ENCODE data around the gene CHST14. TPM values are rescaled to one million over a fixed set of nuclear protein-coding genes. Genes with fewer than 3 reads are reported as not detected.

The CHST14 gene
- total RNA-seq, 1 donor from 2014 or later = 8.4 TPM

GRCh38 chr15:40439461-40439959 is 31.3 kb upstream of the CHST14 start:
- peak overlapping the region; percentile 84 for H3K27ac ChIP-seq (replicated peaks)
- no peak for DNase-seq

DNA sequence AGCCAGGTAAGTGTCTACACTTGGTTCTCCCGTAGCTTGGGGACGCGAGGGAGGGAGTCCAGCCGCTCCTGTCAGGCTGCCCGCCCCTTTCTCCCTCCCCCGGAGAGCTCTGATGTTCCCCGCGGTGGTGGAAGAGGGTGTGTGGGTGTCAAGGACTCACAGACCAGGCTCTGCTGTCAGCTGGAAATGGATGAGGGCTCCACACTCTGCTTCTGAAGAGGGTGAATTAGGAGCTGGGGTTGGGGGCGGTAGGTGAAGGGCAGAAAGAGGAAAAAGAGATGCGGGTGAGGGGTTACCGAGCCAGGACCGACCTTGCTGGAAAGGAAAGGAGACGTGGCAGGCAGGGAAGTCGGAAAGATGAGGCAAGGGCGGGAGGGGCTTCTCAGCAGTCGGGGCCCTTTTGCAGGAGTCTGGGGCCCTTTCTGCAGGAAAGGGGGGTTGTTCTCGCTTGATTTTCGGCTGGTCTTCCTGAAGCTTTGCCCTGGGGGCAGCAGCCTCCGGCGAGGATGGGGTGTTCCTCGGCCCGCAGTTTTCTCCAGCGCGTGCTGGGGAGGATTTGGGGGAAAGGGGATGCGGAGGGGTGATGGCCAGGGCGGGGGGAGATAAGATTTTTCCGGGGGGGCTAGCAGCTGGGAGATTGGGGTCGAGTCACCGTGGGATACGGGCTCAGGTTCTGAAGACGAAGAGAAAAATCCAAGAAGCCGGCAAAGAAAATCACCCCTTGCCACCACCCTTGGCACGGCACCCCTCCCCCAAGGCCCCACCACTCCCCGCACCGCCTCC is 30.6 kb upstream of the CHST14 start:
- intact Hi-C loops (cut with micrococcal nuclease) = no loop called here
- H3K9me3 ChIP-seq (replicated peaks) = no peaks in the 10 kb centered on the region
- H3K27ac ChIP-seq (replicated peaks) = peak overlapping the region; percentile 84
- peak overlapping the region; percentile 96 for H3K4me3 ChIP-seq
- peak; percentile 42 for DNase-seq
- H3K36me3 ChIP-seq = no peaks in the 10 kb centered on the region
- peaks cover 84% of the 10 kb centered on the region for H3K4me1 ChIP-seq
- TF ChIP-seq, protein P1, sequence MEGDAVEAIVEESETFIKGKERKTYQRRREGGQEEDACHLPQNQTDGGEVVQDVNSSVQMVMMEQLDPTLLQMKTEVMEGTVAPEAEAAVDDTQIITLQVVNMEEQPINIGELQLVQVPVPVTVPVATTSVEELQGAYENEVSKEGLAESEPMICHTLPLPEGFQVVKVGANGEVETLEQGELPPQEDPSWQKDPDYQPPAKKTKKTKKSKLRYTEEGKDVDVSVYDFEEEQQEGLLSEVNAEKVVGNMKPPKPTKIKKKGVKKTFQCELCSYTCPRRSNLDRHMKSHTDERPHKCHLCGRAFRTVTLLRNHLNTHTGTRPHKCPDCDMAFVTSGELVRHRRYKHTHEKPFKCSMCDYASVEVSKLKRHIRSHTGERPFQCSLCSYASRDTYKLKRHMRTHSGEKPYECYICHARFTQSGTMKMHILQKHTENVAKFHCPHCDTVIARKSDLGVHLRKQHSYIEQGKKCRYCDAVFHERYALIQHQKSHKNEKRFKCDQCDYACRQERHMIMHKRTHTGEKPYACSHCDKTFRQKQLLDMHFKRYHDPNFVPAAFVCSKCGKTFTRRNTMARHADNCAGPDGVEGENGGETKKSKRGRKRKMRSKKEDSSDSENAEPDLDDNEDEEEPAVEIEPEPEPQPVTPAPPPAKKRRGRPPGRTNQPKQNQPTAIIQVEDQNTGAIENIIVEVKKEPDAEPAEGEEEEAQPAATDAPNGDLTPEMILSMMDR (IDR thresholded peaks at IDR 0.05; ENCODE audit: borderline replicate concordance) = no peak
- H3K27me3 ChIP-seq (ENCODE audit: low read depth) = peaks cover 28% of the 10 kb centered on the region

More at GRCh38 chr15:40439461-40439959, 31.3 kb upstream of the CHST14 start:
- peak overlapping the region; percentile 96 for H3K4me3 ChIP-seq
- H3K4me1 ChIP-seq = peaks cover 77% of the 10 kb centered on the region
- intact Hi-C loops (cut with micrococcal nuclease) = no loop called here
- H3K9me3 ChIP-seq (replicated peaks) = no peaks in the 10 kb centered on the region
- peaks cover 31% of the 10 kb centered on the region for H3K27me3 ChIP-seq (ENCODE audit: low read depth)
- TF ChIP-seq, protein P1 (IDR thresholded peaks at IDR 0.05; ENCODE audit: borderline replicate concordance) = no peak
- H3K36me3 ChIP-seq = no peaks in the 10 kb centered on the region

- DNase-seq = peak; percentile 98
- TF ChIP-seq, protein P1 (IDR thresholded peaks at IDR 0.05; ENCODE audit: borderline replicate concordance) = no peak
- peaks cover 20% of the 10 kb centered on the region for H3K27me3 ChIP-seq (ENCODE audit: low read depth)
- no peaks in the 10 kb centered on the region for H3K36me3 ChIP-seq
- H3K9me3 ChIP-seq (replicated peaks) = no peaks in the 10 kb centered on the region
- intact Hi-C loops (cut with micrococcal nuclease) = no loop called here
- H3K4me3 ChIP-seq = peak within 1 kb of the TSS; percentile 96
- H3K27ac ChIP-seq (replicated peaks) = peak within 1 kb of the TSS; percentile 84
- H3K4me1 ChIP-seq = peaks cover 88% of the 10 kb centered on the region
Measured at GRCh38 chr15:40440743-40441564, 29.8 kb upstream of the CHST14 start, which contains the start of gene BAHD1. Gene BAHD1, plus strand, starts transcription at chr15:40440953. Its CDS starts 17,512 bp downstream, at chr15:40458465.

- Histone ChIP-seq H3K27me3 (ENCODE audit: low read depth) (peaks cover 11% of the 10 kb centered on the region), H3K27ac (replicated peaks) (peak overlapping the region; percentile 84), H3K36me3 (no peaks in the 10 kb centered on the region), H3K4me3 (peak overlapping the region; percentile 96), H3K4me1 (peaks cover 84% of the 10 kb centered on the region), H3K9me3 (replicated peaks) (no peaks in the 10 kb centered on the region)
- no peak for DNase-seq
- intact Hi-C loops (cut with micrococcal nuclease) = no loop called here
- TF ChIP-seq, protein P1 (IDR thresholded peaks at IDR 0.05; ENCODE audit: borderline replicate concordance) = peak; percentile 33
Measured at GRCh38 chr15:40441565-40442531, 28.9 kb upstream of the CHST14 start.

Data from left ventricle myocardium inferior (tissue), 1 donor.